Fibroblast of lung (primary cell): ENCODE measurements around the gene GHRHR. TPM values are rescaled to one million over a fixed set of nuclear protein-coding genes. Genes with fewer than 3 reads are reported as not detected.
A peak's percentile ranks its signal among the peaks of the same experiment; 100 is the strongest.

Source experiments
- DNase-seq, 2 donors: peaks; one replicate each; pipeline versions ENCODE4 v3.0.0 to v3.0.0-alpha.2; 2010; ENCODE audit warnings: low read depth in 2 of 2
- H2AFZ ChIP-seq: 2 replicates; pipeline ENCODE4 v1.5.1; 2012; ENCODE audit warnings: low read length, control low read depth, inconsistent platforms
- H3K27ac ChIP-seq: 2 replicates; pipeline ENCODE4 v1.5.1; 2011; ENCODE audit warnings: low read length, control low read depth; ENCODE audit not compliant: insufficient read depth
- H3K27me3 ChIP-seq: 2 replicates; pipeline ENCODE4 v1.5.1; 2011; ENCODE audit warnings: mild to moderate bottlenecking, low read length; ENCODE audit not compliant: control insufficient read depth, insufficient read depth
- H3K36me3 ChIP-seq: 2 replicates; pipeline ENCODE4 v1.5.1; 2011; ENCODE audit warnings: low read length; ENCODE audit not compliant: control insufficient read depth, insufficient read depth
- H3K4me1 ChIP-seq: 2 replicates; pipeline ENCODE4 v1.5.1; 2011; ENCODE audit warnings: low read length; ENCODE audit not compliant: control insufficient read depth, insufficient read depth; ENCODE audit errors: extremely low read depth
- H3K4me2 ChIP-seq: 2 replicates; pipeline ENCODE4 v1.5.1; 2011; ENCODE audit warnings: low read length, control low read depth; ENCODE audit not compliant: insufficient read depth; ENCODE audit errors: extremely low read depth
- H3K4me3 ChIP-seq, 4 experiments: fragments of 200-600 bp in 1 of 4; sonication (generic) in 1 of 4; replicated peaks in 1 of 4; 2 replicates each; pipeline ENCODE4 v1.5.1; 2011 to 2016; ENCODE audit warnings: low read length in 4 of 4, low read depth in 3 of 4, mild to moderate bottlenecking in 3 of 4, control low read depth in 2 of 4, inconsistent platforms in 1 of 4, mixed read lengths in 1 of 4; ENCODE audit not compliant: insufficient read depth in 1 of 4; ENCODE audit errors: control extremely low read depth in 1 of 4
- H3K79me2 ChIP-seq: 2 replicates; pipeline ENCODE4 v1.5.1; 2012; ENCODE audit warnings: mild to moderate bottlenecking, low read length, inconsistent platforms; ENCODE audit not compliant: control insufficient read depth, insufficient read depth
- H3K9ac ChIP-seq: 2 replicates; pipeline ENCODE4 v1.5.1; 2011; ENCODE audit warnings: mild to moderate bottlenecking, low read length, control low read depth; ENCODE audit not compliant: insufficient read depth
- H3K9me3 ChIP-seq: 2 replicates; pipeline ENCODE4 v1.5.1; 2012; ENCODE audit warnings: low read depth, low read length; ENCODE audit not compliant: control insufficient read depth, insufficient read depth
- H4K20me1 ChIP-seq: 2 replicates; pipeline ENCODE4 v1.5.1; 2011; ENCODE audit warnings: low read length; ENCODE audit not compliant: control insufficient read depth, insufficient read depth; ENCODE audit errors: extremely low read depth
- EZH2 ChIP-seq: IDR thresholded peaks from 2 replicates; pipeline ENCODE4 v1.5.1; 2012; ENCODE audit warnings: low read length, control low read depth, mild to moderate bottlenecking; ENCODE audit errors: missing control alignments
- polyA plus RNA-seq, 2 donors: library from polyadenylated mRNA; depleted of rRNA in 1 of 2; stranded (reverse) in 1 of 2; unstranded in 1 of 2; fragments of >200 nt; gene quantifications; 2 replicates each; pipeline ENCODE4 v1.2.1, GENCODE V29; 2011 to 2012; ENCODE audit warnings: missing spikeins in 1 of 2
- total RNA-seq: library from RNA; depleted of rRNA; stranded (reverse); fragments of >200 nt; gene quantifications from 2 replicates; pipeline ENCODE4 v1.2.1, GENCODE V29; 2014
- TF ChIP-seq, protein P1 (sequence below), 2 donors: IDR thresholded peaks in 1 of 2; conservative IDR thresholded peaks in 1 of 2; 1 replicate in 1 of 2; 2 replicates in 1 of 2; pipeline ENCODE4 v1.5.1; 2011 to 2012; ENCODE audit warnings: low read length in 2 of 2, control low read depth in 1 of 2, inconsistent platforms in 1 of 2, low read depth in 1 of 2, mild to moderate bottlenecking in 1 of 2

GHRHR gene
- total and polyA plus RNA-seq, 2 donors (not counting 1 experiment from before 2014, with no cell fraction given), result not detected

GRCh38 chr7:30974605-30975255 is 11.0 kb downstream of the GHRHR start:
- peaks cover 13% of the 10 kb centered on the region for H3K27me3 ChIP-seq
- no peaks in the 10 kb centered on the region for H4K20me1 ChIP-seq
- no peaks in the 10 kb centered on the region for H3K9me3 ChIP-seq
- H3K79me2 ChIP-seq, result no peaks in the 10 kb centered on the region
- H3K9ac ChIP-seq, result no peak overlapping the region
- H2AFZ ChIP-seq, result no peak overlapping the region
- H3K4me3 ChIP-seq, result no peak overlapping the region
- peak; percentile 24 to 37 for DNase-seq
- TF ChIP-seq, protein P1, sequence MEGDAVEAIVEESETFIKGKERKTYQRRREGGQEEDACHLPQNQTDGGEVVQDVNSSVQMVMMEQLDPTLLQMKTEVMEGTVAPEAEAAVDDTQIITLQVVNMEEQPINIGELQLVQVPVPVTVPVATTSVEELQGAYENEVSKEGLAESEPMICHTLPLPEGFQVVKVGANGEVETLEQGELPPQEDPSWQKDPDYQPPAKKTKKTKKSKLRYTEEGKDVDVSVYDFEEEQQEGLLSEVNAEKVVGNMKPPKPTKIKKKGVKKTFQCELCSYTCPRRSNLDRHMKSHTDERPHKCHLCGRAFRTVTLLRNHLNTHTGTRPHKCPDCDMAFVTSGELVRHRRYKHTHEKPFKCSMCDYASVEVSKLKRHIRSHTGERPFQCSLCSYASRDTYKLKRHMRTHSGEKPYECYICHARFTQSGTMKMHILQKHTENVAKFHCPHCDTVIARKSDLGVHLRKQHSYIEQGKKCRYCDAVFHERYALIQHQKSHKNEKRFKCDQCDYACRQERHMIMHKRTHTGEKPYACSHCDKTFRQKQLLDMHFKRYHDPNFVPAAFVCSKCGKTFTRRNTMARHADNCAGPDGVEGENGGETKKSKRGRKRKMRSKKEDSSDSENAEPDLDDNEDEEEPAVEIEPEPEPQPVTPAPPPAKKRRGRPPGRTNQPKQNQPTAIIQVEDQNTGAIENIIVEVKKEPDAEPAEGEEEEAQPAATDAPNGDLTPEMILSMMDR (conservative IDR thresholded peaks at IDR 0.05 in 1 of 2, IDR thresholded peaks at IDR 0.05 in 1 of 2; ENCODE audit: low read depth in 1 of 2, low read length in 2 of 2), result peak; percentile 56 to 62
- TF ChIP-seq EZH2, result no peak
- H3K36me3 ChIP-seq, result no peaks in the 10 kb centered on the region
- H3K4me2 ChIP-seq, result no peak overlapping the region
- H3K4me1 ChIP-seq, result no peaks in the 10 kb centered on the region
- no peak overlapping the region for H3K27ac ChIP-seq

DNA sequence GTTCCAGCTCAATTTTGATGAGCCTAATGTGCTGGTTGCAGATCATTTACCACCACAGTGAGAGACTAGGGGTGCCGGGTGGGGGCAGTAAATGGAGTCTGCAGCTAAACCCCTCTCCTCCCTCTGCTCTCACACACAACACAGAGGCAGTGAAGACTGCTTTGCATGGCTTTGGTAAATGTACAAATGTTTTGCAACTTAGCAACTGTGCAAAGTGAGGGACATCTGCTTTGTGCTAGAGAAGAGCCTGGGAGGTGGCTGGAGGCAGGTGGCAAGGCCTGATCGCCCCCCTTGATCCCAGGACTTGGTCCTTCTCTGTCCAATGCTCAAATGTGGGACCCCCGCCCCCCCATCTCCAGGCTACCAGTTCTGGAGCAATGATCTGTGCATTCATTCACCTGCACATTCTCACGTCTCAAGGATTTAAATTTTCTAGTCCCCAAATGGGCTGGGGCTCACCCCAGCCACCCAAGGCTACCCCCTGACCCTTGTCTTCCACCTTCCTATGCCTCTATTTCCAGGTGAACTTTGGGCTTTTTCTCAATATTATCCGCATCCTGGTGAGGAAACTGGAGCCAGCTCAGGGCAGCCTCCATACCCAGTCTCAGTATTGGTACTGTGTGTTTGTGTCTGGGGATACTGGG is 11.6 kb downstream of the GHRHR start:
- Histone ChIP-seq H3K36me3 (no peaks in the 10 kb centered on the region), H3K9ac (no peak overlapping the region), H4K20me1 (no peaks in the 10 kb centered on the region), H3K27me3 (peaks cover 18% of the 10 kb centered on the region), H3K4me2 (no peak overlapping the region), H2AFZ (no peak overlapping the region), H3K79me2 (no peaks in the 10 kb centered on the region), H3K9me3 (no peaks in the 10 kb centered on the region), H3K4me1 (no peaks in the 10 kb centered on the region), H3K27ac (no peak overlapping the region), H3K4me3 (no peak overlapping the region)
- TF ChIP-seq, protein P1 (conservative IDR thresholded peaks at IDR 0.05 in 1 of 2, IDR thresholded peaks at IDR 0.05 in 1 of 2; ENCODE audit: low read depth in 1 of 2, low read length in 2 of 2), result no peak
- no peak for TF ChIP-seq EZH2
- DNase-seq, result no peak

DNA sequence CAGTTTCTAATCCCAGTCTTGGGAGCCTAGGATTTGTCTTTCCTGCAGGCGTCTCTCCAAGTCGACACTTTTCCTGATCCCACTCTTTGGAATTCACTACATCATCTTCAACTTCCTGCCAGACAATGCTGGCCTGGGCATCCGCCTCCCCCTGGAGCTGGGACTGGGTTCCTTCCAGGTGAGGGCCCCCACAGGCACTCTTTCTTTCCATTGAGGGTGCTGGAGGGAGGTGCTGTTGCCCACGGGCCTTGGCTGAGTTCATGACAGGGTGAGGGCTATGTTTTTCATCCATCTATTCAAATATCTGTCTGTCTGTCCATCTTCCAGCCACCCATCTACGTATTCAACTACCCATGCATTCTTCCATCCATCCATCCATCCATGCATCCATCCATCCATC is 12.6 kb downstream of the GHRHR start:
- Histone ChIP-seq H3K9ac (no peak overlapping the region), H4K20me1 (no peaks in the 10 kb centered on the region), H3K9me3 (no peaks in the 10 kb centered on the region), H3K4me3 (no peak overlapping the region), H3K4me2 (no peak overlapping the region), H2AFZ (no peak overlapping the region), H3K79me2 (no peaks in the 10 kb centered on the region), H3K36me3 (no peaks in the 10 kb centered on the region), H3K4me1 (no peaks in the 10 kb centered on the region), H3K27ac (no peak overlapping the region), H3K27me3 (peaks cover 21% of the 10 kb centered on the region)
- DNase-seq, result no peak
- TF ChIP-seq, protein P1 (conservative IDR thresholded peaks at IDR 0.05 in 1 of 2, IDR thresholded peaks at IDR 0.05 in 1 of 2; ENCODE audit: low read depth in 1 of 2, low read length in 2 of 2), result no peak
- TF ChIP-seq EZH2, result no peak
